PC-9 (cell line): ENCODE results near the gene PUS7. TPM values are rescaled to one million over a fixed set of nuclear protein-coding genes. Genes with fewer than 3 reads are reported as not detected.

Experiments
- Bru-seq: library from RNA; stranded (reverse); fragments of 400-500 nt; gene quantifications from one replicate; lab custom pipeline; 2021; lab: Mats Ljungman, UMichigan
- BruChase-seq, 2 experiments: library from RNA; stranded (reverse); fragments of 400-500 nt; gene quantifications; one replicate each; lab custom pipeline; 2021; lab: Mats Ljungman, UMichigan
- BruUV-seq: library from RNA; stranded (reverse); fragments of 400-500 nt; replicated peaks from 2 replicates; lab custom pipeline; 2021; lab: Mats Ljungman, UMichigan
- CTCF ChIA-PET: fragments of 300-600 bp; sonication (Branson Sonifier 250); formaldehyde crosslinking; loops from one replicate; lab custom pipeline; 2022; ENCODE audit warnings: antibody characterized with exemption; lab: Charles Lee
- POLR2A ChIA-PET: fragments of 300-600 bp; sonication (Branson Sonifier 250); formaldehyde crosslinking; loops from one replicate; lab custom pipeline; 2022; ENCODE audit warnings: antibody characterized with exemption; ENCODE audit not compliant: unreplicated experiment; lab: Charles Lee
- DNase-seq, 2 experiments: peaks; one replicate each; pipeline versions ENCODE4 v3.0.0 to v3.0.0-alpha.2; 2015 to 2022; ENCODE audit warnings: mixed read lengths in 1 of 2
- H2AFZ ChIP-seq: fragments of 200-600 bp; sonication (generic); 2 replicates; pipeline ENCODE4 v1.8.1; 2017; ENCODE audit warnings: antibody characterized with exemption
- H3F3A ChIP-seq: fragments of 200-600 bp; sonication (generic); 2 replicates; pipeline ENCODE4 v1.8.1; 2017; ENCODE audit warnings: antibody characterized with exemption, mild to moderate bottlenecking, low read depth; ENCODE audit not compliant: insufficient read depth
- H3K27ac ChIP-seq: fragments of 200-600 bp; sonication (generic); 2 replicates; pipeline ENCODE4 v1.6.1; 2016; ENCODE audit warnings: mixed run types
- H3K27me3 ChIP-seq: fragments of 200-600 bp; sonication (generic); 2 replicates; pipeline ENCODE4 v1.6.1; 2016; ENCODE audit warnings: low read depth, mixed run types; ENCODE audit not compliant: insufficient read depth
- H3K36me3 ChIP-seq: fragments of 200-600 bp; sonication (generic); 2 replicates; pipeline ENCODE4 v1.6.1; 2016; ENCODE audit warnings: low read depth, mixed run types
- H3K4me1 ChIP-seq: fragments of 200-600 bp; sonication (generic); replicated peaks from 2 replicates; pipeline ENCODE4 v1.6.1; 2016; ENCODE audit warnings: mixed run types; ENCODE audit not compliant: insufficient read depth
- H3K4me2 ChIP-seq: fragments of 200-600 bp; sonication (generic); 2 replicates; pipeline ENCODE4 v1.6.1; 2017; ENCODE audit warnings: mixed run types
- H3K4me3 ChIP-seq: fragments of 200-600 bp; sonication (generic); 2 replicates; pipeline ENCODE4 v1.6.1; 2016; ENCODE audit warnings: mixed run types
- H3K79me2 ChIP-seq: fragments of 200-600 bp; sonication (generic); 2 replicates; pipeline ENCODE4 v1.6.1; 2017; ENCODE audit warnings: low read depth, mixed run types
- H3K9me2 ChIP-seq: fragments of 200-600 bp; sonication (generic); 2 replicates; pipeline ENCODE4 v1.8.1; 2017; ENCODE audit warnings: mild to moderate bottlenecking; ENCODE audit not compliant: insufficient read depth
- H3K9me3 ChIP-seq: fragments of 200-600 bp; sonication (generic); 2 replicates; pipeline ENCODE4 v1.8.1; 2016; ENCODE audit warnings: low read depth; ENCODE audit not compliant: insufficient read depth
- H4K20me1 ChIP-seq: fragments of 200-600 bp; sonication (generic); 2 replicates; pipeline ENCODE4 v1.8.1; 2017; ENCODE audit not compliant: insufficient read depth
- EZH2 ChIP-seq: fragments of 200-600 bp; sonication (generic); IDR thresholded peaks from 2 replicates; pipeline ENCODE4 v1.8.0; 2017; ENCODE audit warnings: antibody characterized with exemption, low read depth
- intact Hi-C: fragments of 100-400 bp; cut with micrococcal nuclease; formaldehyde crosslinking; loops from one replicate; pipeline ENCODE4 v1.10.0; 2022; ENCODE audit not compliant: unreplicated experiment
- long read RNA-seq: library from polyadenylated mRNA; stranded (forward); transcript quantifications from one replicate; pipeline ENCODE4 v2.0.0, GENCODE V29; 2022
- total RNA-seq: library from RNA; stranded (reverse); gene quantifications from 2 replicates; pipeline ENCODE4 v1.2.3, GENCODE V29; 2021
- TF ChIP-seq, protein P1 (sequence below): fragments of 200-600 bp; sonication (generic); conservative IDR thresholded peaks from 2 replicates; pipeline ENCODE4 v1.6.1; 2017; ENCODE audit warnings: mixed run types, antibody characterized with exemption, mild to moderate bottlenecking, moderate library complexity

PUS7 gene
- total RNA-seq (20.9 and 25.0 TPM in 2 replicates), Bru-seq, nascent RNA (percentile 84 among the genes with signal in this experiment), BruChase-seq, experiment 1, labeled RNA remaining after a 2-hour chase (percentile 84 among the genes with signal in this experiment), BruChase-seq, experiment 2, labeled RNA remaining after a 6-hour chase (percentile 79 among the genes with signal in this experiment)
- long read RNA-seq, transcript PUS7-202 (16 exons, 2,356 nt): major isoform, 13 of 27 reads
- long read RNA-seq, partial matches to known transcripts: 5 of 27 reads
- long read RNA-seq, other reads (novel, unspliced or antisense): 5 of 27 reads

- H2AFZ ChIP-seq: peak within 1 kb of the TSS; percentile 93
- no TSS peak for BruUV-seq
- no peaks in the 10 kb centered on the region for H3K9me2 ChIP-seq
- peaks cover 44% of the 10 kb centered on the region for H3K79me2 ChIP-seq
- TF ChIP-seq, protein P1, sequence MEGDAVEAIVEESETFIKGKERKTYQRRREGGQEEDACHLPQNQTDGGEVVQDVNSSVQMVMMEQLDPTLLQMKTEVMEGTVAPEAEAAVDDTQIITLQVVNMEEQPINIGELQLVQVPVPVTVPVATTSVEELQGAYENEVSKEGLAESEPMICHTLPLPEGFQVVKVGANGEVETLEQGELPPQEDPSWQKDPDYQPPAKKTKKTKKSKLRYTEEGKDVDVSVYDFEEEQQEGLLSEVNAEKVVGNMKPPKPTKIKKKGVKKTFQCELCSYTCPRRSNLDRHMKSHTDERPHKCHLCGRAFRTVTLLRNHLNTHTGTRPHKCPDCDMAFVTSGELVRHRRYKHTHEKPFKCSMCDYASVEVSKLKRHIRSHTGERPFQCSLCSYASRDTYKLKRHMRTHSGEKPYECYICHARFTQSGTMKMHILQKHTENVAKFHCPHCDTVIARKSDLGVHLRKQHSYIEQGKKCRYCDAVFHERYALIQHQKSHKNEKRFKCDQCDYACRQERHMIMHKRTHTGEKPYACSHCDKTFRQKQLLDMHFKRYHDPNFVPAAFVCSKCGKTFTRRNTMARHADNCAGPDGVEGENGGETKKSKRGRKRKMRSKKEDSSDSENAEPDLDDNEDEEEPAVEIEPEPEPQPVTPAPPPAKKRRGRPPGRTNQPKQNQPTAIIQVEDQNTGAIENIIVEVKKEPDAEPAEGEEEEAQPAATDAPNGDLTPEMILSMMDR: no peak
- no peak for TF ChIP-seq EZH2
- H3K4me1 ChIP-seq: peaks cover 12% of the 10 kb centered on the region
- H4K20me1 ChIP-seq: peaks cover 3% of the 10 kb centered on the region; the same call in 1 of the 2 replicates
- no peaks in the 10 kb centered on the region for H3K27me3 ChIP-seq
- H3K4me2 ChIP-seq: peak within 1 kb of the TSS; percentile 84
- H3K36me3 ChIP-seq: peaks cover 6% of the 10 kb centered on the region; the same call in 1 of the 2 replicates
- ChIA-PET CTCF (interaction anchor here (0.5 kb wide), 1 partner anchor 85 kb away, joined by 6 read pairs; no protein-coding TSS in a partner anchor), POLR2A (interaction anchor here (1.0 kb wide), 1 partner anchor 10 kb away, joined by 4 read pairs; the partner anchor contains the start of gene RINT1)
- H3K27ac ChIP-seq: peak within 1 kb of the TSS; percentile 67
- DNase-seq: peak; percentile 68 to 88
- H3K4me3 ChIP-seq: peak within 1 kb of the TSS; percentile 89
- H3K9me3 ChIP-seq: no peaks in the 10 kb centered on the region
- intact Hi-C loops: loop anchor here (1.0 kb wide), 1 partner anchor 10 kb away; the partner anchor contains the start of gene RINT1
- H3F3A ChIP-seq: peaks cover 7% of the 10 kb centered on the region; the same call in 1 of the 2 replicates
These were observed at the start of gene PUS7 for GRCh38 chr7:105521717-105522463. TSS of gene PUS7 (minus strand) at chr7:105522271. CDS start at chr7:105508512, 13,759 bp downstream.

DNA sequence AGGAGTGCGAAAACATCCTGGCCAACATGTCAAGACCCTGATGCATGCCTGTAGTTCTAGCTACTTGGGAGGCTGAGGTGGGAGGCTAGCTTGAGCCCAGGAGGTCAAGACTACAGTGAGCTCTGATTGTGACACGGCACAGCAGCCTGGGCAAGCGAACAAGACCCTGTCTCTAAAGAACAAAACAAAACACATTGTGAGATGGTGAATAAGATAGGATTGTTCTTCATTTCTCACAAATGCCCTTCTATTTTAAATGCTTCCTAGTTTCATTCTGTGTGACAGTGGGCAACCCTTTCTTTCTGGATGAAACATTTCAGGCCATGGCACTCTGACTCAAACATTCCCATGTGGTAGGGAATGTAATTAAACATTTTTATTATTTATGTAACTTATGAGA lies 45.8 kb upstream of the PUS7 start:
- intact Hi-C loops: no loop called here
- Histone ChIP-seq H3K4me3 (no peak overlapping the region), H4K20me1 (no peaks in the 10 kb centered on the region), H3K27ac (no peak overlapping the region), H3K27me3 (no peaks in the 10 kb centered on the region), H3K4me1 (no peaks in the 10 kb centered on the region), H3F3A (0 out of 2 replicates have a peak, but pooled peaks cover 4% of the 10 kb centered on the region), H3K36me3 (0 out of 2 replicates have a peak, but pooled peaks cover 30% of the 10 kb centered on the region), H3K4me2 (no peak overlapping the region), H3K79me2 (no peaks in the 10 kb centered on the region), H3K9me3 (no peaks in the 10 kb centered on the region), H3K9me2 (no peaks in the 10 kb centered on the region), H2AFZ (no peak overlapping the region)
- TF ChIP-seq EZH2: no peak
- TF ChIP-seq, protein P1: no peak
- DNase-seq: no peak
- ChIA-PET CTCF (interaction anchor here (0.7 kb wide), 1 partner anchor 489 kb away, joined by 6 read pairs; no protein-coding TSS in a partner anchor), POLR2A (no interaction called here)
- BruUV-seq: no TSS peak

GRCh38 chr7:105567024-105567423 lies 45.0 kb upstream of the PUS7 start:
- no TSS peak for BruUV-seq
- intact Hi-C loops: no loop called here
- Histone ChIP-seq H3K9me2 (no peaks in the 10 kb centered on the region), H2AFZ (no peak overlapping the region), H3K36me3 (0 out of 2 replicates have a peak, but pooled peaks cover 33% of the 10 kb centered on the region), H3K4me3 (no peak overlapping the region), H3K9me3 (no peaks in the 10 kb centered on the region), H3F3A (0 out of 2 replicates have a peak, but pooled peaks cover 8% of the 10 kb centered on the region), H3K4me1 (no peaks in the 10 kb centered on the region), H3K27me3 (no peaks in the 10 kb centered on the region), H4K20me1 (no peaks in the 10 kb centered on the region), H3K27ac (no peak overlapping the region), H3K79me2 (no peaks in the 10 kb centered on the region), H3K4me2 (no peak overlapping the region)
- TF ChIP-seq, protein P1: no peak
- no peak for TF ChIP-seq EZH2
- ChIA-PET CTCF (no interaction called here), POLR2A (interaction anchor here (0.6 kb wide), 1 partner anchor 540 kb away, joined by 3 read pairs; no protein-coding TSS in a partner anchor)
- DNase-seq: no peak
